HepG2 (cell line): ENCODE results near the gene KLHDC4. TPM values are rescaled to one million over a fixed set of nuclear protein-coding genes. Genes with fewer than 3 reads are reported as not detected.
A peak's percentile ranks its signal among the peaks of the same experiment; 100 is the strongest.

ENCODE experiments used
- ARNT ChIP-seq: fragments of 450-650 bp; IDR thresholded peaks from 2 replicates; pipeline ENCODE4 v1.6.1; 2017
- BCL3 ChIP-seq: sonication (generic); formaldehyde crosslinking; IDR thresholded peaks from 2 replicates; pipeline ENCODE4 v1.5.1; 2020; ENCODE audit warnings: mild to moderate bottlenecking, missing genetic modification reagents, moderate library complexity
- CENPX ChIP-seq: sonication (generic); formaldehyde crosslinking; IDR thresholded peaks from 2 replicates; pipeline ENCODE4 v1.9.0; 2021; ENCODE audit warnings: mild to moderate bottlenecking, missing genetic modification reagents, moderate library complexity
- ELF4 ChIP-seq: sonication (generic); formaldehyde crosslinking; IDR thresholded peaks from 2 replicates; pipeline ENCODE4 v1.5.0; 2020; ENCODE audit warnings: missing genetic modification reagents, mild to moderate bottlenecking, moderate library complexity, borderline replicate concordance
- FOXA1 ChIP-seq, 2 experiments: fragments of 450-650 bp in 1 of 2; sonication (generic) in 1 of 2; formaldehyde crosslinking in 1 of 2; IDR thresholded peaks; 2 replicates each; pipeline versions ENCODE4 v1.4.0 to v1.6.1; 2016 to 2020; ENCODE audit warnings: missing genetic modification reagents in 1 of 2
- GPN1 ChIP-seq: sonication (generic); formaldehyde crosslinking; IDR thresholded peaks from 2 replicates; pipeline ENCODE4 v1.5.1; 2020; ENCODE audit warnings: missing genetic modification reagents, borderline replicate concordance
- NFYB ChIP-seq: sonication (generic); formaldehyde crosslinking; IDR thresholded peaks from 2 replicates; pipeline ENCODE4 v1.4.0; 2020; ENCODE audit warnings: missing genetic modification reagents
- SPEN ChIP-seq: sonication (generic); formaldehyde crosslinking; IDR thresholded peaks from 2 replicates; pipeline ENCODE4 v1.5.1; 2020; ENCODE audit warnings: low read depth, mild to moderate bottlenecking, missing genetic modification reagents
- ZBTB10 ChIP-seq: sonication (generic); formaldehyde crosslinking; IDR thresholded peaks from 2 replicates; pipeline ENCODE4 v1.4.0; 2020; ENCODE audit warnings: missing genetic modification reagents, borderline replicate concordance
- ZNF12 ChIP-seq: sonication (generic); formaldehyde crosslinking; IDR thresholded peaks from 2 replicates; pipeline ENCODE4 v1.5.0; 2020; ENCODE audit warnings: missing genetic modification reagents
- ZNF24 ChIP-seq: fragments of 450-650 bp; IDR thresholded peaks from 2 replicates; pipeline ENCODE4 v1.6.1; 2017; ENCODE audit warnings: antibody characterized with exemption, mild to moderate bottlenecking
- ZNF256 ChIP-seq: sonication (generic); formaldehyde crosslinking; conservative IDR thresholded peaks from 2 replicates; pipeline ENCODE4 v1.4.0; 2020; ENCODE audit warnings: missing genetic modification reagents
- ZNF274 ChIP-seq: sonication (generic); formaldehyde crosslinking; IDR thresholded peaks from 2 replicates; pipeline ENCODE4 v1.5.1; 2020; ENCODE audit warnings: mild to moderate bottlenecking, missing genetic modification reagents
- ZNF576 ChIP-seq: sonication (generic); formaldehyde crosslinking; IDR thresholded peaks from 2 replicates; pipeline ENCODE4 v1.4.0; 2020; ENCODE audit warnings: mild to moderate bottlenecking, missing genetic modification reagents
- ZNF713 ChIP-seq: sonication (generic); formaldehyde crosslinking; IDR thresholded peaks from 2 replicates; pipeline ENCODE4 v1.4.0; 2020; ENCODE audit warnings: mild to moderate bottlenecking, missing genetic modification reagents
- polyA plus RNA-seq, 8 experiments: library from polyadenylated mRNA; depleted of rRNA in 3 of 8; stranded (reverse) in 7 of 8; unstranded in 1 of 8; fragments of >200 nt; fragmentation: Illumina TruSeq in 4 of 8; extraction: Trizol in 4 of 8; gene quantifications; 2 replicates each; pipeline versions ENCODE4 v1.2.1 to v1.2.3, GENCODE V29; 2011 to 2016; ENCODE audit warnings: low read depth in 4 of 8, missing spikeins in 1 of 8, mixed read lengths in 1 of 8; ENCODE audit not compliant: insufficient read depth in 1 of 8
- total RNA-seq, 5 experiments: library from RNA; depleted of rRNA; stranded (reverse); fragments of >200 nt; fragmentation: Illumina TruSeq; extraction: Trizol; gene quantifications; 2 replicates each; pipeline ENCODE4 v1.2.3, GENCODE V29; 2016; ENCODE audit warnings: low read depth in 1 of 5
- TF ChIP-seq, protein P1 (sequence below): sonication (generic); formaldehyde crosslinking; IDR thresholded peaks from 2 replicates; pipeline ENCODE4 v1.5.1; 2020; ENCODE audit warnings: missing genetic modification reagents, mild to moderate bottlenecking, borderline replicate concordance
- TF ChIP-seq, protein P2 (sequence below): sonication (generic); formaldehyde crosslinking; IDR thresholded peaks from 2 replicates; pipeline ENCODE4 v1.8.0; 2022; ENCODE audit warnings: missing genetic modification reagents, mild to moderate bottlenecking, borderline replicate concordance

KLHDC4 gene
- total and polyA plus RNA-seq, 2 of the 13 experiments (the other 11 are each of a cell fraction or from before 2014, with no cell fraction given), result 18.7 to 31.8 TPM

GRCh38 chr16:87705771-87706277 lies 60.0 kb downstream of the KLHDC4 start (continued):
- TF ChIP-seq ZBTB10 (CRISPR knock-in tag) (no peak), GPN1 (CRISPR knock-in tag) (no peak), FOXA1 (IDR thresholded peaks at IDR 0.05) (no peak), FOXA1 (CRISPR knock-in tag; IDR thresholded peaks at IDR 0.05) (no peak), ZNF576 (no peak), BCL3 (CRISPR knock-in tag) (no peak), ZNF24 (no peak), ARNT (no peak), ELF4 (CRISPR knock-in tag) (no peak), ZNF274 (CRISPR knock-in tag) (no peak), ZNF12 (CRISPR knock-in tag) (no peak), ZNF256 (CRISPR knock-in tag) (no peak), CENPX (CRISPR knock-in tag) (no peak), SPEN (CRISPR knock-in tag) (peak; percentile 46; the same call in 1 of the 2 replicates), NFYB (CRISPR knock-in tag) (no peak), ZNF713 (no peak)
- TF ChIP-seq, protein P1, sequence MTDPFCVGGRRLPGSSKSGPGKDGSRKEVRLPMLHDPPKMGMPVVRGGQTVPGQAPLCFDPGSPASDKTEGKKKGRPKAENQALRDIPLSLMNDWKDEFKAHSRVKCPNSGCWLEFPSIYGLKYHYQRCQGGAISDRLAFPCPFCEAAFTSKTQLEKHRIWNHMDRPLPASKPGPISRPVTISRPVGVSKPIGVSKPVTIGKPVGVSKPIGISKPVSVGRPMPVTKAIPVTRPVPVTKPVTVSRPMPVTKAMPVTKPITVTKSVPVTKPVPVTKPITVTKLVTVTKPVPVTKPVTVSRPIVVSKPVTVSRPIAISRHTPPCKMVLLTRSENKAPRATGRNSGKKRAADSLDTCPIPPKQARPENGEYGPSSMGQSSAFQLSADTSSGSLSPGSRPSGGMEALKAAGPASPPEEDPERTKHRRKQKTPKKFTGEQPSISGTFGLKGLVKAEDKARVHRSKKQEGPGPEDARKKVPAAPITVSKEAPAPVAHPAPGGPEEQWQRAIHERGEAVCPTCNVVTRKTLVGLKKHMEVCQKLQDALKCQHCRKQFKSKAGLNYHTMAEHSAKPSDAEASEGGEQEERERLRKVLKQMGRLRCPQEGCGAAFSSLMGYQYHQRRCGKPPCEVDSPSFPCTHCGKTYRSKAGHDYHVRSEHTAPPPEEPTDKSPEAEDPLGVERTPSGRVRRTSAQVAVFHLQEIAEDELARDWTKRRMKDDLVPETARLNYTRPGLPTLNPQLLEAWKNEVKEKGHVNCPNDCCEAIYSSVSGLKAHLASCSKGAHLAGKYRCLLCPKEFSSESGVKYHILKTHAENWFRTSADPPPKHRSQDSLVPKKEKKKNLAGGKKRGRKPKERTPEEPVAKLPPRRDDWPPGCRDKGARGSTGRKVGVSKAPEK (CRISPR knock-in tag), result peak; percentile 48; the same call in 1 of the 2 replicates
- TF ChIP-seq, protein P2, sequence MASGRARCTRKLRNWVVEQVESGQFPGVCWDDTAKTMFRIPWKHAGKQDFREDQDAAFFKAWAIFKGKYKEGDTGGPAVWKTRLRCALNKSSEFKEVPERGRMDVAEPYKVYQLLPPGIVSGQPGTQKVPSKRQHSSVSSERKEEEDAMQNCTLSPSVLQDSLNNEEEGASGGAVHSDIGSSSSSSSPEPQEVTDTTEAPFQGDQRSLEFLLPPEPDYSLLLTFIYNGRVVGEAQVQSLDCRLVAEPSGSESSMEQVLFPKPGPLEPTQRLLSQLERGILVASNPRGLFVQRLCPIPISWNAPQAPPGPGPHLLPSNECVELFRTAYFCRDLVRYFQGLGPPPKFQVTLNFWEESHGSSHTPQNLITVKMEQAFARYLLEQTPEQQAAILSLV (CRISPR knock-in tag), result no peak
